Activated T-cell treated with anti-CD3 and anti-CD28 coated beads, Interleukin-2, amount 50 U/mL, for 24 hours (primary cell): ENCODE measurements around the gene ARHGAP21.
"Not testable (repeated sequence)": the region's sequence is repeated elsewhere in the genome, so short reads cannot be mapped to it uniquely, and the experiment has no call there.

ENCODE experiments used
- DNase-seq: peaks from one replicate; pipeline ENCODE4 v3.0.0-alpha.2; 2020
- H3K27ac Mint-ChIP-seq: 2 replicates; pipeline ENCODE4 v1.8.0; 2020; ENCODE audit warnings: mild to moderate bottlenecking, mixed read lengths
- H3K27me3 Mint-ChIP-seq: 2 replicates; pipeline ENCODE4 v1.8.0; 2020; ENCODE audit warnings: mixed read lengths
- H3K36me3 Mint-ChIP-seq: 2 replicates; pipeline ENCODE4 v1.8.0; 2020; ENCODE audit warnings: low read depth, mixed read lengths
- H3K4me1 Mint-ChIP-seq: 2 replicates; pipeline ENCODE4 v1.8.0; 2020; ENCODE audit warnings: low read depth, mixed read lengths
- H3K4me3 Mint-ChIP-seq: 2 replicates; pipeline ENCODE4 v1.8.0; 2020; ENCODE audit warnings: mild to moderate bottlenecking, moderate library complexity, mixed read lengths
- H3K9me3 Mint-ChIP-seq: 2 replicates; pipeline ENCODE4 v1.8.0; 2020; ENCODE audit warnings: mixed read lengths

ARHGAP21 gene

GRCh38 chr10:24723788-24724380 lies at the start of gene ARHGAP21:
Gene ARHGAP21, minus strand, starts transcription at chr10:24723887. Its CDS starts 1,988 bp downstream, at chr10:24721899.
- Mint-ChIP-seq H3K36me3 (peaks cover 5% of the 10 kb centered on the region), H3K4me3 (peak within 1 kb of the TSS; percentile 83), H3K4me1 (peaks cover 26% of the 10 kb centered on the region), H3K27ac (peak within 1 kb of the TSS; percentile 91), H3K27me3 (no peaks in the 10 kb centered on the region), H3K9me3 (no peaks in the 10 kb centered on the region)
- DNase-seq = no peak

GRCh38 chr10:24771943-24772694 lies 48.4 kb upstream of the ARHGAP21 start:
- Mint-ChIP-seq H3K4me3 (no peak overlapping the region), H3K9me3 (no peaks in the 10 kb centered on the region), H3K27ac (no peak overlapping the region), H3K27me3 (no peaks in the 10 kb centered on the region), H3K36me3 (no peaks in the 10 kb centered on the region), H3K4me1 (peaks cover 12% of the 10 kb centered on the region)
- DNase-seq = no peak

GRCh38 chr10:24764991-24765390 lies 41.3 kb upstream of the ARHGAP21 start:
- not testable (repeated sequence) for H3K27me3 Mint-ChIP-seq, DNase-seq

GRCh38 chr10:24762966-24763623 lies 39.4 kb upstream of the ARHGAP21 start:
- Mint-ChIP-seq H3K27ac (no peak overlapping the region), H3K36me3 (peaks cover 2% of the 10 kb centered on the region), H3K4me1 (peaks cover 5% of the 10 kb centered on the region), H3K27me3 (no peaks in the 10 kb centered on the region), H3K9me3 (peaks cover 9% of the 10 kb centered on the region), H3K4me3 (no peak overlapping the region)
- DNase-seq = no peak

More at GRCh38 chr10:24764991-24765390, 41.3 kb upstream of the ARHGAP21 start:
- H3K27ac Mint-ChIP-seq, H3K4me3 Mint-ChIP-seq, H3K4me1 Mint-ChIP-seq, H3K36me3 Mint-ChIP-seq, H3K9me3 Mint-ChIP-seq: not testable (repeated sequence)

GRCh38 chr10:24762161-24762924 lies 38.7 kb upstream of the ARHGAP21 start:
- Mint-ChIP-seq H3K4me3 (no peak overlapping the region), H3K4me1 (peaks cover 5% of the 10 kb centered on the region), H3K27ac (no peak overlapping the region), H3K27me3 (no peaks in the 10 kb centered on the region), H3K9me3 (peaks cover 9% of the 10 kb centered on the region), H3K36me3 (peaks cover 2% of the 10 kb centered on the region)
- DNase-seq = no peak

- no peaks in the 10 kb centered on the region for H3K9me3 Mint-ChIP-seq
- H3K27me3 Mint-ChIP-seq = no peaks in the 10 kb centered on the region
- DNase-seq = no peak
- no peaks in the 10 kb centered on the region for H3K36me3 Mint-ChIP-seq
- H3K4me3 Mint-ChIP-seq = no peak overlapping the region
- peaks cover 5% of the 10 kb centered on the region for H3K4me1 Mint-ChIP-seq
- H3K27ac Mint-ChIP-seq = no peak overlapping the region
Measured at GRCh38 chr10:24759672-24760071, 36.0 kb upstream of the ARHGAP21 start.

GRCh38 chr10:24758254-24758653 lies 34.6 kb upstream of the ARHGAP21 start:
- H3K4me1 Mint-ChIP-seq, H3K4me3 Mint-ChIP-seq, H3K27me3 Mint-ChIP-seq, DNase-seq, H3K27ac Mint-ChIP-seq, H3K9me3 Mint-ChIP-seq, H3K36me3 Mint-ChIP-seq: not testable (repeated sequence)

- no peak for DNase-seq
- Mint-ChIP-seq H3K27me3 (no peaks in the 10 kb centered on the region), H3K4me1 (no peaks in the 10 kb centered on the region), H3K4me3 (no peak overlapping the region), H3K9me3 (no peaks in the 10 kb centered on the region), H3K27ac (no peak overlapping the region), H3K36me3 (no peaks in the 10 kb centered on the region)
Measured at GRCh38 chr10:24756283-24756682, 32.6 kb upstream of the ARHGAP21 start.

GRCh38 chr10:24751716-24752115 lies 28.0 kb upstream of the ARHGAP21 start:
- no peaks in the 10 kb centered on the region for H3K4me1 Mint-ChIP-seq

GRCh38 chr10:24750695-24751094 lies 27.0 kb upstream of the ARHGAP21 start:
- no peaks in the 10 kb centered on the region for H3K36me3 Mint-ChIP-seq
- H3K4me1 Mint-ChIP-seq = peaks cover under 1% of the 10 kb centered on the region
- H3K4me3 Mint-ChIP-seq = no peak overlapping the region
- no peak for DNase-seq
- H3K9me3 Mint-ChIP-seq = no peaks in the 10 kb centered on the region
- H3K27me3 Mint-ChIP-seq = no peaks in the 10 kb centered on the region
- H3K27ac Mint-ChIP-seq = no peak overlapping the region

More at GRCh38 chr10:24751716-24752115, 28.0 kb upstream of the ARHGAP21 start:
- no peak overlapping the region for H3K4me3 Mint-ChIP-seq
- H3K27me3 Mint-ChIP-seq = no peaks in the 10 kb centered on the region
- DNase-seq = no peak
- H3K36me3 Mint-ChIP-seq = no peaks in the 10 kb centered on the region
- H3K9me3 Mint-ChIP-seq = no peaks in the 10 kb centered on the region
- H3K27ac Mint-ChIP-seq = no peak overlapping the region

GRCh38 chr10:24748214-24748613 lies 24.5 kb upstream of the ARHGAP21 start:
- H3K27me3 Mint-ChIP-seq = no peaks in the 10 kb centered on the region
- peaks cover 6% of the 10 kb centered on the region for H3K4me1 Mint-ChIP-seq
- no peak overlapping the region for H3K27ac Mint-ChIP-seq
- H3K4me3 Mint-ChIP-seq = no peak overlapping the region
- H3K36me3 Mint-ChIP-seq = no peaks in the 10 kb centered on the region
- no peak for DNase-seq
- H3K9me3 Mint-ChIP-seq = no peaks in the 10 kb centered on the region

- no peaks in the 10 kb centered on the region for H3K9me3 Mint-ChIP-seq
- no peak for DNase-seq
- no peak overlapping the region for H3K4me3 Mint-ChIP-seq
- H3K27me3 Mint-ChIP-seq = no peaks in the 10 kb centered on the region
- peaks cover 6% of the 10 kb centered on the region for H3K4me1 Mint-ChIP-seq
- H3K36me3 Mint-ChIP-seq = no peaks in the 10 kb centered on the region
- H3K27ac Mint-ChIP-seq = no peak overlapping the region
Measured at GRCh38 chr10:24744946-24745345, 21.3 kb upstream of the ARHGAP21 start.

GRCh38 chr10:24740714-24741113 lies 17.0 kb upstream of the ARHGAP21 start:
- H3K9me3 Mint-ChIP-seq = no peaks in the 10 kb centered on the region
- H3K27me3 Mint-ChIP-seq = no peaks in the 10 kb centered on the region
- DNase-seq = no peak
- H3K27ac Mint-ChIP-seq = no peak overlapping the region
- H3K4me1 Mint-ChIP-seq = peaks cover 6% of the 10 kb centered on the region
- H3K4me3 Mint-ChIP-seq = no peak overlapping the region
- no peaks in the 10 kb centered on the region for H3K36me3 Mint-ChIP-seq

- no peaks in the 10 kb centered on the region for H3K9me3 Mint-ChIP-seq
- H3K27ac Mint-ChIP-seq = no peak overlapping the region
- H3K4me1 Mint-ChIP-seq = no peaks in the 10 kb centered on the region
- H3K27me3 Mint-ChIP-seq = no peaks in the 10 kb centered on the region
- no peaks in the 10 kb centered on the region for H3K36me3 Mint-ChIP-seq
- no peak overlapping the region for H3K4me3 Mint-ChIP-seq
- no peak for DNase-seq
Measured at GRCh38 chr10:24737001-24737400, 13.3 kb upstream of the ARHGAP21 start.
